ENCODE measurements around the gene ZNF319. TPM values are rescaled to one million over a fixed set of nuclear protein-coding genes. Genes with fewer than 3 reads are reported as not detected.

ZNF319 gene
- polyA plus RNA-seq (ENCODE audit: insufficient read length in 4 of 4), result 10 to 100 TPM; 10.4 to 12.3 (median 11.4) TPM

DNA sequence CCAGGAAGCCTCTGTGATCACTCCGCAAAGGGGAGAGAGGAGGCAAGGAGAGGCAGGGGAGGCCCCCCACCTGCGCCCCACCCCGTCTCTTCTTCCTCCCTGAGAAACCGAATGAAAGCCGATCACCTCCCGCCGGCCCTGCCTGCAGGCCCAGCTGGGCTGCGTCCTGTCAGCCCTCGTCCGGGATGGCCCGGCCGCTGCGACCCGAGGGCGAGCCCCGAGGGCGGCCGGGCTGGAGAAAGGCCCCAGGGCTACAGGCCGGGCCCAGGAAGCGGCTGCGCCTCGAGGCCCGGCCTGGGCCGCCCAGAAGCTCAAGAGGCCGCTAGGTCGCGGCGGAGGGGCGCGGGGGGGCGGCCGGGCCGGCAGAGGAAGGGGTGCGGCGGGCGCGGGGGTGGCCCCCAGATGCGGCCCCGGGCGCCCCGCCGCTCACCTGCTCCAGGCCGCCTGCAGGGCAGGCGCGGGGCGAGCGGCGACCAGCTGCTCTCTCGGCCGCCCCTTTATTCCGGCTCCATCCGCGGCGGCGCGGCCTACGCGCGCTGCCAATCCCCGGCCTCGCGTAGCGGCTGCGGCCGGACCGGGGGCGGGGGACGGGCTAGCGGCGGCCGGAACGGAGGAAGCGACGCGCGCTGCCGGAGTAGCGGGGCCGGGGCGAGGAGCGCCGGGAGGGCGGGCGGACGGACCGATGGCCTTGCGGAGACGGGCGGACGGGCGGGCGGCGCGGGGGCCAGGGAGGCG is at the start of gene ZNF319:
ZNF319 (minus strand) TSS at position 702 of the 735 bp plus-strand sequence. CDS start 2,407 bp downstream, outside the sequence.
- DNase-seq (ENCODE audit: low read depth in 4 of 4, low spot score in 3 of 4), result no peak

DNA sequence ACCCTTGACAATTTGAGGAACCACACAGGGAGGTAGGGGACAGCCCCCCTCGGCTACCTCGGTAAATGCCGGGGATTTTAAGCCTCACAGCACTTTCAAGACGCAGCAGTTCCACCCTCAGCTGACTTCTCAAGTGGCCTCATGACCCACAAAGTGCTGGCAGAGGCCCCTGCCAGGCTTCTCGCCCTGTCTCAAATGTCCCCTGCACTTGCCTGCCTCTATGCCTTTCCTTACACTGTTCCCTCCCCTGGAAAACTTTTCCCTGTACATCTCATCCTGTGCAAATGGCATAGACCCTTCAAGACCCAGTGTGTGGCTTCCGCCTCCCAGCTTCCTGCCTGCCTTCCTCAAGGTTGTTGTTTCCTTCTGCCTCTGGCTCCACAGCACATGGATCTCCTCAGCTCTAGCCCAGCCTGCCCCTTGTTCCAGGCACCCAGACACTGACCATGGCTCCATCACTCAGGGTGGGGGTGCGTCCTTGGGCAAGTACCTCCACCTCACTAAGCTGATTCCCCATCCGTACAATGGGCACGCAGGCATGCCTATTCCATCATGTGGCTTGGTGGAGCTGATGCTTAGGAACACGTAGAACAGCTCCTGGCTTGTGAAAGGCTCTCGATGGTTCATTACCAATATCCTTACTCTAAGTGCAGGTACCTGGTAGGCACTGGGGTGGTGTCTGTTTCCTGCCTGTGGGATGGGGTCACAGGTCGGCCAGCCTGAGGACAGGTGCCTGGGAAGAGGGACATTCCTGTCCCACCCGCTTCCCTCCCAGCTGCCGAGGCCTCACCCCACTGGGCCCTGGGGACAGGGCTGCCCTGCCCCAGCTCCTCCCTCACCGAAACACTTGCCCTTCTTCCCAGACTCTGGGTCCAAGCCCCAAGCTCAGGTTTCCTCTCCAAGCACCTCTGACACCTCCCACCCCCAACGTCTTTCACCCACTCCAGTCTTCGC is 49.0 kb upstream of the ZNF319 start:
- DNase-seq (ENCODE audit: low read depth in 4 of 4, low spot score in 3 of 4), result no peak

DNA sequence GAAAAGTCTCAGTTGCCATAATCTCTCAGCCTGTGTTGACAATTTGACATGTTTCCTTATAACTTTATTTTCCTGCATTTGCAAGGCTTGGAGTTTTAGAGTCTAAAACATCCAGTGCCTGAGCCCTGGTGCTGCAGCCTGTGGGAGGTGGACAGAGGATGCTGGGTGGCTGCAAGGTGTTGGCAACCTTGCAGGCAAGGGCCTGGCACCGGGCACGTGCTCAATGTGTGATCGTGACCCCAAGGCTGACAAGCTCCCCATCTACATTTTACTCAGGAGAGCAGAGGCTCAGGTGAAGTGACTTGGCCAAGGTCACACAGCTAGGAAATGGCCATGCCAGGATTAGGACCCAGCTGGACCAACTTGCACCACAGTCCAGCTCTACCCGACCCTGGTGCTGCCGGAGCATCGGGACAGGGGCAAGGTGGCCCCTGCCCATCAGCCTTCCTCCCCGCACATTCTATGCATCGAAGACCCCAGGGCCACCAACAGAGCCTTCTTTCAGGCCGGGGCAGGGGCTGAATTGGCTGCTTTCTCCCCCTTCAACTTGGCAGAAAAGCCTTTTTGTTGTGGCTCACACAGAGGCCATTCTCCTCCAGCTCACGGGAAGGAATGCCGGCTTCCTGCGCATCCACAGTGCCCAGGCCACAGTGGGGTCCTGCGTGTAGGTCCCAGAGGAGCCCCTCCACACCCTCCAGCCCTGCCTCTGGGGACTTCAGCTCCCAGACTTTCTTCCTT is 48.2 kb upstream of the ZNF319 start:
- no peak for DNase-seq (ENCODE audit: low read depth in 4 of 4, low spot score in 3 of 4)

DNA sequence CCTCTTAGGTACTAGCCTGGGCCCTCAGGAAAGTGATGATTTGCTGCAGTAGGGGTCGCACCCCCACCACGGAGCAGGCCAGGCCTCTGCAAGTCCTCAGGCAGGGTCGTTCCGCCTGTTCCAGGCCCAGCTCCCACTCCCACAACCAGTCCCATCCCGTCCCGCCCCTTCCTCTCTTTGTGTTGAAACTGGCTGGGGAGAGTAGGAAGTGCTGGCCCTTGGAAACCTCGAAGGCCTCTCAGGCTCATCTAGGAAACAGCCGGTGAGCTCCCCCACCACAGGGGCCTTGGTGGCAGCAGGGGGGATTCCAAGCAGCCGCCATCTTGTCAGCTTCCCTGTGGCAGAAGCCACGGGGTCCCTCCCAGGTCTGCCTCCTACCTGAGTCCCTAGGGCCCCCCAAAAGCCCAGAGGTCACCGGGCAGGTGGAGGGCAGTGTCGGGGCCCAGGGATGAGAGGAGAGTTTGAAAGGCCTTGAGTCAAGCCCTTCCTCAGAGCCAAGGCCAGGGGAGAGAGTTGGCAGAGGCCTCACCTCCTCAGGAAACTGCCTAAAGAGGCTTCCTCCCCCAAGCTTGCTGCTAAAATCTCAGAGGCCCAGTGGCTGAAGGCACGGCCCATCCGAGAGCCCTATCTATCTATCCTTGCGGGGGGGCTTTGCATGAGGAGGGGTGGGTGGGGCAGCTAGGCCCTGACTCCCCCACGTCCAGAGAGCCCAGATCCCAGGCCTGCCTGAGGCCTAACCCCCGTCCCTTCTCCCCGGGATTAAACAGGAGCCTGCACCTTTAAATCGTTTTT is 47.3 kb upstream of the ZNF319 start:
- no peak for DNase-seq (ENCODE audit: low read depth in 4 of 4, low spot score in 3 of 4)

DNA sequence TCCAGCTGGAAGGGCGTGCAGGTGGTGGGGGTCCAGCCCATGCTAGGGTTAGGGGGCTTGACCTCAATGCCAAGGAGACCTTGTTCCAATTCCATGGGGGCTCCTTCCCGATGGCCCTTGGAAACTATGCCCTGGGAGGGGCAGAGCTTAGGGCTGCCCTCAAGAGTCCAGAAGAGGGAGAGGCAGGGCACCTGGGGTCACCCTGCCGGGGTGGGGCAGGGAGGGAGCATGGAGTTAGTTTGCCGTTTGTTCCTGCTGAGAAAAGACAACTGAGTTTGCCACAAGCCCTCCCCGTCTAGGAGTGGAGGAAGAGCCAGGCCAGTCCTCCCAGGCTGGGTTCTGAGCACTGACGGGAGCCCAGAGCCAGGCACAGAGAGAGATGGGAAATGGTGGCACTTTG is 46.5 kb upstream of the ZNF319 start:
- no peak for DNase-seq (ENCODE audit: low read depth in 4 of 4, low spot score in 3 of 4)

DNA sequence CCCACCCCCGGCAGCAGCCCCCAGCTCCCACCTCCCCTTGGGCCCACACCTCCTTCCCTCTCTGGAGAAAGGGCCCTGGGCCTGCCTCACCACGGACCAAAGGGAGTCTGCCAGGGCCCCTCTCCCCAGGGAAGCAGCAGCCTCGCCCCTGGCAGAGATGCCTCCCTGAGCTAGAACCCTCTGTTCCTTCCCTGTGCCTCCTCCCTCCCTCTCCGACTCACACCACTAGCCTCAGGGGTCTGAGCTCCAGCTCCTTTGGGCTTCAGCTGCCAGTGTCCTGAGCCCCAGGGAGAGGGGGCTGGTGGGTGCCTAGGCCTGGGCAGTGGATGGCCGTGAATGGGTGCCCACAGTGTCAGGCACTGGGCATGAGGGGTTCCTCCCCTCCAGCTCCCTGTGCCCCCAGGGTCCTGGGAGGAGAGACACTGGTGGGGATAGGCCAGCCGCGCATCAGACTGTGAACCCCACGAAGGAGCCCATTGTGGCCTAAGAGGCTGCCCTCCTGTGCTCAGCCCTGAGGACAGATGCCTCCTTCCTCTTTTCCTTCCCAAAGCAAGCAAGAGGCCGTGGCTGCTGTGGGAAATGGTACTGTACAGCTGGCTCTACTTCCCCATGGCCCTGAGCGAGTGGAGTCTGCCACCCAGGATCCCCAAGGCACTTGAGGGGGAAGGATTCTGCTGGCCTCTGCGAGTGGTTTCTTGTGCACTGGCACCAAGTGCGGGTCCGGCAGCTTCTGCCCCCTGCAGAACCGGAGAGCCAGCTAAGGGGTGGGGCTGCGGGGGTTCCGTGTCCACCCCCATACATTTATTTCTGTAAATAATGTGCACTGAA is 45.8 kb upstream of the ZNF319 start:
- no peak for DNase-seq (ENCODE audit: low read depth in 4 of 4, low spot score in 3 of 4)

DNA sequence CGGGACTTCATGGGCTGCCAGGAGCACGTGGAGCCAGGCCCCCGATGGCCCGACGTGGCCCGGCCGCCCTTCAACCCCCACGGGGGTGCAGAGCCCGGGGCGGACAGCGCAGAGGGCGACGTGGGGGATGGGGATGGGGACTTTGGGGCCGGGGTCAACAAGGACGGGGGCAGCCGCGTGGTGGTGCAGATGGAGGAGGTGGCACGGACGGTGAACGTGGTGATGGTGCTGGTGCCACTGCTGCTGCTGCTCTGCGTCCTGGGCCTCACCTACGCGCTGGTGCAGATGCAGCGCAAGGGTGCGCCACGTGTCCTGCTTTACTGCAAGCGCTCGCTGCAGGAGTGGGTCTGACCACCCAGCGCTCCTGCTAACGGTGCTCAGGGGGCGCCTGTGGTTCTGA is 44.6 kb upstream of the ZNF319 start:
- no peak for DNase-seq (ENCODE audit: low read depth in 4 of 4, low spot score in 3 of 4)

DNA sequence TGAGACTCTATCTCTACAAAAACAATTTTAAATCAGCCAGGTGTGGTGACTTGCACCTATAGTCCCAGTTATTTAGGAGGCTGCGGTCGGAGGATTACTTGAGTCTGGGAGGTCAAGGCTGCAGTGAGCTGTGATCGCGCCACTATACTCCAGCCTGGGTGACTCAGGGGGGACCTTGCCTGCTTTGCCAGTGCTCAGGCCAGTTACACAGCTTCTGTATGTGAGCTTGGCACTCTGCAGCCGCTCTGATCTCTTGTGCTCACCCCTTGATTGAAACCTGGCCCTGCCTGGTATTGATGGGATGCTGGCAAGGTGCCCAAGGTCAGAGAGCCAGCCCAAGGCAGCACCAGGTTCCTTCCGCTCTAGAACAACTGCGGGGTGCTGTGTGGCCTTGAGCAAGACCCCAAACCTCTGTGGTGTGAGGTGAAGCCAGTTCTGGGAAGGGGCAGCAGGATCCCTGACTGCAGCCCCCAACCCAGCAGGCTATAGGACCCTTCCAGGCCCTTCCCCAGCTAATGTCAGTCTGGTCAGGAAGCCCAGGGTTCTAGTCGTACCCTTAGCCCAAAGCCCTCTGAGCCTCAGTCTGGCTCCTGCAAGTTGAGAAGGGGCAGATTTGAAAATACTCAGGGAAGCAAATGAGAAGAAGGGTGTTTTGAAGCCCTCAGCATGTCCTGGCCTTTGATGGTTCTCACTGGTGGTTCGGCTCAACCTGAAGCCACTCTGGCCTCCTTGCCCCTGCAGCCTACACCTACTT is 44.0 kb upstream of the ZNF319 start:
- no peak for DNase-seq (ENCODE audit: low read depth in 4 of 4, low spot score in 3 of 4)

DNA sequence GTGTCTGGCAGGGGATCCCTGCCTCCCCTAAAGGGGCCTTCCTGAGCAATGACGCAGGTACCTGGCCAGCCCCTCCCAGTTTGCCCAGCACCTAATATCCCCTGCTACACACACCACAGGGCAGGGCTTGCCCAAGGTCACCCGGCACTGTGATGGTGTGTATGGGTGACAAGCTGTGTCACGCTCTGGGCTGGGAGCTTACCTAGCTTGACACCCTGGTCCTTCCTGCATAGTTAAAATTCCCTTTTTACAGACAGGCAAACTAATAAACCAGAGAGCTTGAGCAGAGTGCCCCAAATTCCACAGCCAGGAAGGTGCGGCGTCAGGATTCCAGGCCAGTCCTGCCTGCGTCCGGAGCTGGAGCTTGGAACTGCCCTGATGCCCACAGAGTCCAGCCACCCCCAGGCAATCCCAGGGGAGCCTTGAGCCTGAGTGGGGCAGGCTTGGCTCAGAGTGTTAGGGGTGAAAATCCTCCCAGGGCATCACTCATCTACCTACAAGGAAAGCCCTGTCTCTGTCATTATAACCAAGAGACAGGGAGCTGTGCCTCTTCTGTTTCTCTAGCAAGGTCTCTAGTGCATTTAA is 43.2 kb upstream of the ZNF319 start:
- DNase-seq (ENCODE audit: low read depth in 4 of 4, low spot score in 3 of 4), result no peak

DNA sequence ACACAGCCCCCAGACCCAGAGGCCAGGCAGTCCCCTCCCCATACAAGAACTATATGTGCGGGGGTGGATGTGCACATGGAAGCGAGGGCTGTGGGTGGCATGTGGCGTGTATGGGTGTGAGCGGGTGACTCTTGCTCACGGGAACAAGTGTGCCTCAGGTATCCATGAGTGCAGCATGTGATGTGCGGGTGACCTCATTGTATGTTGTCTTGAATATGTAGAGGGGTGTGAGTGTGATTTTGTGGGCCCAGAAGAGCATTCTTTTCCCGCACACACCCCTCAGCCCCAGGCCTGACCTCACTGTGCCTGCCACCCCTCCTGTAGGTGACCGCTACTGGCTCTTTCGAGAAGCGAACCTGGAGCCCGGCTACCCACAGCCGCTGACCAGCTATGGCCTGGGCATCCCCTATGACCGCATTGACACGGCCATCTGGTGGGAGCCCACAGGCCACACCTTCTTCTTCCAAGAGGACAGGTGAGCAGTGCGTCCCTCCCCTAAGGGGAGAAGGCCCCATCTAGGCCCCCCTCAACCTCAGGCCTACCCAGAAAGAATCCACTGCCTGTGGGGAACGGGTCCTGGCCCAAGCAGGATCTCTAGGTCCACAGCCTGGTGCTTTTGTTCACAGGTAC is 42.5 kb upstream of the ZNF319 start:
- no peak for DNase-seq (ENCODE audit: low read depth in 4 of 4, low spot score in 3 of 4)

DNA sequence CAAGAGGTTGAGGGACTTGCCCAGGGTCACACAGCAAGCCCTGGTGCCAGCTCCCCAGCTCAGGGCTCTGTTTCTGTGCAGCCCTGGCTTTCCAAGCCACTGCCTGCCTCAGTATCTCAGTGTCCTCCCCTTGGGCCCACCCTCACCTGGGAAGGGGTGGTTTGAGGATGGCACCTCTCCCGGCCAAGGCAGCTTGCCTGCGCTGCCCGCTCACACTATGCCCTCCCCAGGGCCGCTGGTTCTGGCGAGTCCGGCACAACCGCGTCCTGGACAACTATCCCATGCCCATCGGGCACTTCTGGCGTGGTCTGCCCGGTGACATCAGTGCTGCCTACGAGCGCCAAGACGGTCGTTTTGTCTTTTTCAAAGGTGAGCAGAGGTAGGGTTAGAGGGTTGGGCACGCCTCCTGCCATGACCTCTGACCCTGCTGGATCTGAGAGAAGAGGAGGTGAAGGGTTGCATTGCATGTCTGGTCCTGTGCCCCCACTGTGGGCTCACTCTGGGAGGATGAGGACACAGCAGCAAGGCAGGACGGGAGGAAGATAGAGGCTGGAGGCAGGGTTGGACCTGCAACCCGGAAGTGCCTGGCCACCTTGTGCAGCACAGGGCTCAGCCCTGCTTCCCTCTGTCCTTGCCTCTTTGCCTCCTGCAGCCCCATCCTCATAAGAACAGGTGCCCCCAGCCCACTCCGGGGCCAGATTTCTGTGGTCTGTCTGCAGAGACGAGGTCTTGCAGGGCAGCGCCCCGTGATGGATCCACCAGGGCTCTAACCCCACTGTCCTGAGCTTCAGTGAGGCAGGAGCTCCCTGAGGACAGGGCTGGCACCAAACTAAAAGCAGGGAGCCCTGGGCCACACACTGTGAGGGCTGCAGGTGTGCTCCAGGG is 41.8 kb upstream of the ZNF319 start:
- no peak for DNase-seq (ENCODE audit: low read depth in 4 of 4, low spot score in 3 of 4)

DNA sequence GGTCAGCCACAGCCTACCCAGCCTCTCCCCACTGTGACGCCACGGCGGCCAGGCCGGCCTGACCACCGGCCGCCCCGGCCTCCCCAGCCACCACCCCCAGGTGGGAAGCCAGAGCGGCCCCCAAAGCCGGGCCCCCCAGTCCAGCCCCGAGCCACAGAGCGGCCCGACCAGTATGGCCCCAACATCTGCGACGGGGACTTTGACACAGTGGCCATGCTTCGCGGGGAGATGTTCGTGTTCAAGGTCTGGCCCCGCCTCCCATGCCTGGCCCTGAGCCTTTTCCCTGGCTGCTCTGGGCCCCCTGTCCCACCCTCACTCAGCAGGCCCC is 41.1 kb upstream of the ZNF319 start:
- DNase-seq (ENCODE audit: low read depth in 4 of 4, low spot score in 3 of 4), result no peak

DNA sequence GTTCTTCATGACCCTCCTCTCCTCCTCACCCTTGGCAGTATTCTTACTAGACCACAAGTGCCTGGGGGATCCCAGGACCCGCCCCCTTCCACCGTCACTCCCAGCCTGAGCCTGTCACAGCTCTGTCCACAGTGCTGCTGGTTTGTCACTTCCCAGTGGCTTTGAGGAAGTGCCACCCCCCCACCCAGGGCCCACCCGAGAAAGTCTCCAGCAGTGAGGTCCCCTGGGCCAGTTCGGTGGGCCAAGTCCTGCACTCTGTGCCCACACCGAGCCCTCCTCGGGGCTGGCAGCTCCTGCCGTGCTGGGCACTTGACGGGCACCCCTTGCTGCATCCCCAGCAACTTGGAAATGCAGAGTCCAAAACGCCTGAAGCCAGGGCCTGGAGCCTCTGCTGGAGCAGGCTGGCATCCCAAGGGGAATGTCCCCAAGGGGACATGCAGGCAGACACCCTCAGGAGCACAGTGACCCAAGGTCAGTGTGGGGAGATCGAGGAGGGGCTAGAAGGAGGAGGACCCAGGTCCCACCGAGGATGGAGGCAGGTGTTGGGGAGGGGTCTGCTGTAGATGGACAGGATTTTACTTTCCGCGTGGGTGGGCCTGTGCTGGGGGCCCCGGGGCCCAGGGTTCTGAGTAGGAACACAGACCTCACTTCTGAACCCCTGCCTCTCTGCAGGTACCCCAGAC is 40.6 kb upstream of the ZNF319 start:
- DNase-seq (ENCODE audit: low read depth in 4 of 4, low spot score in 3 of 4), result no peak

DNA sequence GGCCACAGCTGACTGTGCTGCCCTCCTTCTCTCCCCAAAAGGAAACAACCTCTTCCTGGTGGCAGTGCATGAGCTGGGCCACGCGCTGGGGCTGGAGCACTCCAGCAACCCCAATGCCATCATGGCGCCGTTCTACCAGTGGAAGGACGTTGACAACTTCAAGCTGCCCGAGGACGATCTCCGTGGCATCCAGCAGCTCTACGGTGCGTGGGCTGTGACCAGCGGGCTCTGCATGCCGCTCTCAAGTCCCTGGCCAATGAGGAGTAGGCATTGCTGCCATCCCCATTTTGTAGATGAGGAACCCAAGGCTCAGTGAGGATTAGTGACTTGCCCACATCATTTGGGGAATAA is 40.0 kb upstream of the ZNF319 start:
- DNase-seq (ENCODE audit: low read depth in 4 of 4, low spot score in 3 of 4), result no peak

DNA sequence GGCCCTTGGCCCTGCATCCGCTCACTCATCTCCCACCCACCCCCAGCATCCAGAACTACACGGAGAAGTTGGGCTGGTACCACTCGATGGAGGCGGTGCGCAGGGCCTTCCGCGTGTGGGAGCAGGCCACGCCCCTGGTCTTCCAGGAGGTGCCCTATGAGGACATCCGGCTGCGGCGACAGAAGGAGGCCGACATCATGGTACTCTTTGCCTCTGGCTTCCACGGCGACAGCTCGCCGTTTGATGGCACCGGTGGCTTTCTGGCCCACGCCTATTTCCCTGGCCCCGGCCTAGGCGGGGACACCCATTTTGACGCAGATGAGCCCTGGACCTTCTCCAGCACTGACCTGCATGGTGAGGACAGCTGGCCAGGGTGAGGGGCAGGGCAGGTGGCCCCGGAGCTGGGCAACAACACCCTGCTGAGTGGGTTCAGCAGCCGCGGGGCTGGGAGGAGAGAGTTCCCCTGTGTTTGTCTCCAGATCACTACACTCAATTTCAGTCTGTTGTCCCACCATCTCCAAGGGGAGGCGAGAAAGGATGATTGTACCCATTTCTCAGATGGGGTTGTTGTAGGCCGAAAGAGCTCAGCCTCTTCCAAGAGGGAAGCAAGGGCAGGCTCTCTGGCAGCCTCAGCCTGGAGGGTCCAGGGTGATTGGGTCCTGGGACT is 39.5 kb upstream of the ZNF319 start:
- no peak for DNase-seq (ENCODE audit: low read depth in 4 of 4, low spot score in 3 of 4)

DNA sequence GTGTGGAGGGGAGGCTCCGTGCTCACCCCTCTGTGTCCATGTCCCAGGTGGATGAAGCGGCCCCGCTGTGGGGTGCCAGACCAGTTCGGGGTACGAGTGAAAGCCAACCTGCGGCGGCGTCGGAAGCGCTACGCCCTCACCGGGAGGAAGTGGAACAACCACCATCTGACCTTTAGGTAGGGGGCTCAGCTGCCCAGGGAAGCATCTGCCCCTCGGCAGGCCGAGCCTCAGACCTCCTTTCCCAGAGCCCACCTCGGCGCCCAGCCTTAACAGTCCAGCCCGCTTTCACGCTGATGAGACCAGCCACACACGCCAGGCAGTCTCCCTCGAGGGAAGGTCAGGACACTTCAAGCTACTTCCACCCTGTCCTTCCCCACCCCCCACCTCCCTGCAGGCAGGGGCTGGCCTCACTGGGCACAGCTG is 37.8 kb upstream of the ZNF319 start:
- no peak for DNase-seq (ENCODE audit: low read depth in 4 of 4, low spot score in 3 of 4)
